B cell (primary cell): ENCODE measurements around the gene ATG7.

Experiments used
- CTCF ChIP-seq: fragments of 200-600 bp; IDR thresholded peaks from one replicate; pipeline ENCODE4 v1.8.0; 2022; ENCODE audit warnings: antibody characterized with exemption, mild to moderate bottlenecking
- EZH2 ChIP-seq: IDR thresholded peaks from 2 replicates; pipeline ENCODE4 v1.6.1; 2012; ENCODE audit warnings: borderline replicate concordance, low read depth, mild to moderate bottlenecking, moderate library complexity, low read length; ENCODE audit not compliant: insufficient read depth, poor library complexity, severe bottlenecking

GRCh38 chr3:11479221-11479620, 207.0 kb downstream of the ATG7 start:
- TF ChIP-seq CTCF = no peak
- no peak for TF ChIP-seq EZH2
